ENCODE measurements around the gene KLHDC10. TPM values are rescaled to one million over a fixed set of nuclear protein-coding genes. Genes with fewer than 3 reads are reported as not detected.
"Not testable (repeated sequence)": the region's sequence is repeated elsewhere in the genome, so short reads cannot be mapped to it uniquely, and the experiment has no call there.

The KLHDC10 gene
- total and polyA plus RNA-seq, 2 experiments from 2014 or later, result 6.2 to 14.4 TPM

GRCh38 chr7:130142654-130143333 is 72.5 kb downstream of the KLHDC10 start:
- Histone ChIP-seq H3K9me3 (ENCODE audit: low read depth) (no peaks in the 10 kb centered on the region), H3K4me1 (ENCODE audit: low read depth) (peaks cover 8% of the 10 kb centered on the region), H3K36me3 (no peaks in the 10 kb centered on the region), H3K27ac (no peak overlapping the region), H3K27me3 (no peaks in the 10 kb centered on the region), H3K4me3 (no peak overlapping the region)
- TF ChIP-seq CTCF (IDR thresholded peaks at IDR 0.05; ENCODE audit: low read depth, low read length), result no peak
- no peak for DNase-seq (ENCODE audit: low read depth in 1 of 2, low spot score in 1 of 2)

GRCh38 chr7:130143334-130143732 is 73.0 kb downstream of the KLHDC10 start:
- Histone ChIP-seq H3K27me3 (no peaks in the 10 kb centered on the region), H3K27ac (no peak overlapping the region), H3K36me3 (no peaks in the 10 kb centered on the region), H3K4me1 (ENCODE audit: low read depth) (peaks cover 8% of the 10 kb centered on the region), H3K4me3 (no peak overlapping the region), H3K9me3 (ENCODE audit: low read depth) (no peaks in the 10 kb centered on the region)
- TF ChIP-seq CTCF (IDR thresholded peaks at IDR 0.05; ENCODE audit: low read depth, low read length), result no peak
- no peak for DNase-seq (ENCODE audit: low read depth in 1 of 2, low spot score in 1 of 2)

- Histone ChIP-seq H3K27ac (no peak overlapping the region), H3K4me3 (no peak overlapping the region), H3K9me3 (ENCODE audit: low read depth) (no peaks in the 10 kb centered on the region), H3K36me3 (no peaks in the 10 kb centered on the region), H3K4me1 (ENCODE audit: low read depth) (peaks cover 8% of the 10 kb centered on the region), H3K27me3 (no peaks in the 10 kb centered on the region)
- no peak for TF ChIP-seq CTCF (IDR thresholded peaks at IDR 0.05; ENCODE audit: low read depth, low read length)
- no peak for DNase-seq (ENCODE audit: low read depth in 1 of 2, low spot score in 1 of 2)
Observed at GRCh38 chr7:130143986-130144311, 73.6 kb downstream of the KLHDC10 start.

- Histone ChIP-seq H3K27me3 (no peaks in the 10 kb centered on the region), H3K4me3 (no peak overlapping the region), H3K4me1 (ENCODE audit: low read depth) (peaks cover 8% of the 10 kb centered on the region), H3K36me3 (no peaks in the 10 kb centered on the region), H3K9me3 (ENCODE audit: low read depth) (no peaks in the 10 kb centered on the region), H3K27ac (no peak overlapping the region)
- no peak for TF ChIP-seq CTCF (IDR thresholded peaks at IDR 0.05; ENCODE audit: low read depth, low read length)
- DNase-seq (ENCODE audit: low read depth in 1 of 2, low spot score in 1 of 2), result peak; percentile 23 to 87
Observed at GRCh38 chr7:130144312-130145171, 74.2 kb downstream of the KLHDC10 start.

GRCh38 chr7:130145424-130146100 is 75.2 kb downstream of the KLHDC10 start:
- Histone ChIP-seq H3K27ac (no peak overlapping the region), H3K4me1 (ENCODE audit: low read depth) (peaks cover 8% of the 10 kb centered on the region), H3K9me3 (ENCODE audit: low read depth) (no peaks in the 10 kb centered on the region), H3K36me3 (no peaks in the 10 kb centered on the region), H3K4me3 (no peak overlapping the region), H3K27me3 (no peaks in the 10 kb centered on the region)
- DNase-seq (ENCODE audit: low read depth in 1 of 2, low spot score in 1 of 2), result no peak
- TF ChIP-seq CTCF (IDR thresholded peaks at IDR 0.05; ENCODE audit: low read depth, low read length), result no peak

- H3K4me1 ChIP-seq (ENCODE audit: low read depth); DNase-seq (ENCODE audit: low read depth in 1 of 2, low spot score in 1 of 2); H3K27me3 ChIP-seq; H3K9me3 ChIP-seq (ENCODE audit: low read depth); H3K27ac ChIP-seq; H3K4me3 ChIP-seq; H3K36me3 ChIP-seq: not testable (repeated sequence)
Observed at GRCh38 chr7:130146142-130146541, 75.8 kb downstream of the KLHDC10 start.

All from cardiac muscle cell (in vitro differentiated cells and primary cell).